Measurements from ENCODE around the gene DYRK3. TPM values are rescaled to one million over a fixed set of nuclear protein-coding genes. Genes with fewer than 3 reads are reported as not detected.

DYRK3 gene
- total and polyA plus RNA-seq, 12 donors, result 4.1 to 31.1 (median 20.8) TPM

- no peak overlapping the region for H3K4me3 ChIP-seq
- no peaks in the 10 kb centered on the region for H3K9me3 ChIP-seq
- ATAC-seq (no peak), DNase-seq (no peak)
- peaks cover 0 to 2% (median 0%) of the 10 kb centered on the region in 9 donors for H3K36me3 ChIP-seq
- peaks cover 26 to 93% (median 81%) of the 10 kb centered on the region in 9 donors for H3K4me1 ChIP-seq
- H3K27me3 ChIP-seq, result no peaks in the 10 kb centered on the region
- 74 to 79% methylated on average over 3 of the region's 3 CpGs for WGBS, 2 donors
- intact Hi-C loops (cut with DNase I), result loop anchor here in 4 of 10 donors (5.0 to 10.0 kb wide), 3 partner anchors 35 to 68 kb away; no protein-coding TSS in a partner anchor
- no peak for TF ChIP-seq CTCF (IDR thresholded peaks at IDR 0.05)
- H3K27ac ChIP-seq, result peak overlapping the region in 3 of 10 donors; percentile 86 to 96 (median 93)
Measured at GRCh38 chr1:206656936-206657335, 21.6 kb downstream of the DYRK3 start.

GRCh38 chr1:206657751-206658150 is 22.4 kb downstream of the DYRK3 start:
- Histone ChIP-seq H3K4me1 (peaks cover 25 to 93% (median 77%) of the 10 kb centered on the region in 9 donors), H3K27me3 (no peaks in the 10 kb centered on the region), H3K27ac (peak overlapping the region in 9 of 10 donors; percentile 69 to 96 (median 86)), H3K4me3 (peak overlapping the region in 5 of 10 donors; percentile 0 to 40 (median 37)), H3K36me3 (no peaks in the 10 kb centered on the region), H3K9me3 (no peaks in the 10 kb centered on the region)
- intact Hi-C loops (cut with DNase I), result loop anchor here in 5 of 10 donors (2.0 to 10.0 kb wide), 5 partner anchors 33 to 67 kb away; no protein-coding TSS in a partner anchor
- 29 to 34% methylated on average over 6 of the region's 6 CpGs for WGBS, 2 donors
- TF ChIP-seq CTCF (IDR thresholded peaks at IDR 0.05), result no peak
- no peak for DNase-seq
- ATAC-seq, result no peak

GRCh38 chr1:206658264-206658980 is 23.1 kb downstream of the DYRK3 start:
- Histone ChIP-seq H3K27ac (peak overlapping the region; percentile 68 to 96 (median 84)), H3K4me3 (peak overlapping the region in 8 of 10 donors; percentile 0 to 40 (median 36))
- DNase-seq, result peak in 1 of 2 donors; percentile 53

More at GRCh38 chr1:206658264-206658980, 23.1 kb downstream of the DYRK3 start:
- H3K9me3 ChIP-seq, result no peaks in the 10 kb centered on the region
- WGBS, 2 donors, result 12 to 18% methylated on average over 22 of the region's 22 CpGs
- ATAC-seq, result peak; percentile 40 to 73 (median 65)
- TF ChIP-seq CTCF (IDR thresholded peaks at IDR 0.05), result peak; percentile 61 to 93 (median 88)
- no peaks in the 10 kb centered on the region for H3K36me3 ChIP-seq
- intact Hi-C loops (cut with DNase I), result loop anchor here in 5 of 10 donors (2.0 to 10.0 kb wide), 5 partner anchors 32 to 66 kb away; no protein-coding TSS in a partner anchor
- H3K4me1 ChIP-seq, result peaks cover 20 to 93% (median 77%) of the 10 kb centered on the region in 9 donors
- peaks cover 0 to 1% (median 0%) of the 10 kb centered on the region in 7 donors for H3K27me3 ChIP-seq

Measured in heart right ventricle (tissue), 16 donors.